Effector CD8-positive, alpha-beta T cell (primary cell): ENCODE results near the gene TRIP11.

Experiments used
- DNase-seq: peaks from one replicate; lab custom pipeline; 2025; lab: John Stamatoyannopoulos, UW

TRIP11 gene

DNA sequence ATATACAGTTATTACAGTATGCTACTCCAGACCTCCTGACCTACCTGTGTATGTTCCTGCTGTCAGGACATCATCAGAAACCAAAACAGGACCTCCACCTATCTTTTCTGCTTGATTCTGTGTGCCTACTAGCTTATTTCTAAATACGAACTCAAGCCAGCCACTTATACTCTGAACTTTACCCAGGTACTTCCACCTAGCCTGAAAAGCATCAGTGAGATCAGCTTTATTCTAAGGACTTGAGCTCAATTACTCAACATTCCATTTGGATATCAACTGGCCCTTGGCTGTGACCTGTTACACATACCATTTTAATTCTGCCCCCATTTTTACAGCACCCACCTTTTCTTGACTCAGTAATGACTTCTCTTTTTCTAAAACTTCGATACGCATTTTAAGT, 29.2 kb downstream of the TRIP11 start:
- no peak for DNase-seq

DNA sequence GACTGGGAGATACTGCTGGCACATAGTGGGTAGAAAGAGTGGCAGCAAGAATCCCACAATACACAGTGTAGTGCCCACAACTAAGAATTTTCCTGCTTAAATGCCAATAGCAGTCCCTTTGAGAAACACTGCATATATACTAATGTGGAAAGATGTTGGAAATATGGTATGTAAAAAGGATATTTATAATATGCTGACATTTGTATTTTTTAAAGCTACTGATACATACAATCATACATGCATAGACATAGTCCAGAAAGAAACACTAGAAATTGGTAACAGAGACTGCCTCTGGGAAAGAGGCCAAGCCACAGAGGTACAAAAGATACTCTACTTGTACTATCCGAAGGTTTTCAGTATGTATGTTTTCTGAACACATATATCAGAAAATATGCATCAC, 30.3 kb downstream of the TRIP11 start:
- no peak for DNase-seq

DNA sequence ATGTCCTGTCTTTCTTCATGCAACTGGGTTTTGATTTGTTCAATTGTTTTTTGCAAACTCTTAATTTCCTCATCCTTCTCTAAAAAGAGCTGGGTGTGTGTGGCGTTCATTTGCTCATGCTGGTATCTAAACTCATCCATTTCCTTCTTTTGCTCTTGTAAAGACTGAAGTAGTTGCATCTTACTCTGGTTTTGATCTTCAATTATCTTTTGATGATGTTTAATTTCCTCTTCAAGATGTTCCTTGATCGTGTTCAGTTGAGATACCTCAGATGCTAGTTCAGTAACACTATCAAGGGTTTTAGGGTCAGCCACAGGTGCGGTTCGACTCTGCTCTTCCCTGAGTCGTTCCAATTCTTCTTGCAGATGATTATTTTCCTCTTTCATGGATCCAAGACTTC, 34.8 kb downstream of the TRIP11 start:
- no peak for DNase-seq

DNA sequence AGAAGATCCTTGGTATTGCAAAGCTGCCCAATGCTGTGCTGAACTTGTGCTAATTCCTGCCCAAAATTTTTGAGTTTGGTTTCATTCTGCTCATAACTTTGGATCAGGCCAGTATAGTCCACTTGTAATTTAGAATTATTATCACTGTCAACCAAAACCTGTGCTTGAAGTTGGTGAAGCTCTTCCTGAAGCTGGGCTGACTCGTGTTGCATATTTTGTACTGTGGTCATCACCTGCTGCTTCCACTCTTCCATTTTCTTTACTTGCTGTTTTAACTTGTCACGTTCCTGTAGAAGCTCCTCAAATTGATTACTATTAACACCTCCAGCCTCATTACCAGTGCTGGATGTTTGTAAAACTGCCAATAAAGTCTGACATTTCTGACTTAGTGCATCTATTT, 35.8 kb downstream of the TRIP11 start:
- DNase-seq = no peak

DNA sequence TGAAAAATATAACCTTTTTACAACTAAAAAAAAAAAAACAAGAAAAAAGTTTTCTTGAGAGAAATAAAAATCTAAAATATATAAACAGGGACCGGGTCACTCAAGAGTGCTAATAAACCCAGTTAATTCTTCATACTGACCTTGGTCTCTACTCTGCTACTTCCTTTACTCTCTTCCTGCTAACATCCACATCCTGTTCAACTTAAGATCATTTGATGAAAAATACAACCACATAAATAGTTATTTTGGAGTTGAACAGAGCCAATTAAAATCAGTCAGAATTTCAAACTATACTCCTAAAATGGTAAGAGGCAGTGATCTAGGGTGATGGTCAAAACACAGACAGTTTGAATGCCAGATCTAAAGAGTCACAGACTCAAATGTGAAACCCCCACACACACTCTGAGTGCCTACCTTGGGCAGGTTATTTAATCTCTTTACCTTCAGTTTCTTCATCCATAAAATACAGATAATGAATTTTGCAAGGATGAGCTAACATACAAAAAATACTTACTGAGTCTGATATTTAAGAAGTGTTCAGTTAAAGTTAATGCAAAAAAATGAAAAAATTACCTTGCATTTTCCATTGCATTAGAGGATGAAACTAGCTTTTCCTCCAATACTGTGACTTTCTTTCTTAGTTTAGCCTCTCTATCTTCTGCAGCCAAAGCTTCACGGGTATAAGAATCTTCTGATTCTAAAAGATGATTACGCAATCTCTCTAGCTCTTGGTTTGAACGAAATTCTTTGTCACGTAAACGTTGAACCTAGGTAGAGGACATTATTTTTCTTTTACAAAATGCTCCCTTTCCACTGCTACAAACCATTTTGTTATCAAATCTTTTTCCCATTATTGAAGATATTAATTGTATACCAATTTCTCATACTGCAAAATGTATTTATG, 40.9 kb downstream of the TRIP11 start:
- DNase-seq = no peak

DNA sequence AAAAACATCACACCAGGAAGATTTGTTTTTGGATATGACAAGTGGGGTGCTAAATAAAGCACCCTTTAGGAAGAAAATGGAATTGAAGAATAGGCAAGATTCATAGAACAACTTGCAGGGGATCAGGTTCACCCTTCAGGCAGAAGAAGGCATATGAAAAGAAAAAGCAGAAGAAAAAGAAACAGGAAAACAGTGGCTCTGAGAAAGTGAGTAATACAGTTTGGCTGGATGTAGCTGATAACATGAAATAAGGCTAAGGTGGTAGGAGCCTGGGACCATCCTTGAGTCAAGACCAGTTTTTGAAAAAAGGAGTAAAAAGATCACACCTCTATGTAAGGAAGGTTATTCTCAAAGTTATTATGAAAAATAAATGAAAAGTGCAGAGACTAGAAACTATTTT, 42.4 kb downstream of the TRIP11 start:
- DNase-seq = no peak

DNA sequence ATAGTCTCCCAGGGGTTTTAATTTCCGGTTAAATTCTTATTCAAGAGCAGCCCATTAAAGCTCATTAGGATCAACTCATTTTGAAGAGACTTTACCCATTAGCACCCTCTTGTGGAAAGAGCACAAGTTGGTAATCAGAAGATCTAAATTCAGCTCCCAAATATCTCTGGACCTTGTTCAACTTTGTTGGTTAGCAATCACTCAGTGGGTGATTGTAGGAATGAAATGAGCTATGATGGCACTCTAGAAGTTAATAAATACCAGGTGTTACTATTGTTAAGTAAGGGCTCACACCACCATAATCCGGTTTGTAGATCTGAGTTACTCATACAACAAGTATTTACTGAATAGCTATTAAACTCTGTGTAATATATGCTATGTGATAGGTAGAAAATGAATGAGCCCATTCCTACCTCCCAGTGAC, 42.9 kb downstream of the TRIP11 start:
- no peak for DNase-seq

DNA sequence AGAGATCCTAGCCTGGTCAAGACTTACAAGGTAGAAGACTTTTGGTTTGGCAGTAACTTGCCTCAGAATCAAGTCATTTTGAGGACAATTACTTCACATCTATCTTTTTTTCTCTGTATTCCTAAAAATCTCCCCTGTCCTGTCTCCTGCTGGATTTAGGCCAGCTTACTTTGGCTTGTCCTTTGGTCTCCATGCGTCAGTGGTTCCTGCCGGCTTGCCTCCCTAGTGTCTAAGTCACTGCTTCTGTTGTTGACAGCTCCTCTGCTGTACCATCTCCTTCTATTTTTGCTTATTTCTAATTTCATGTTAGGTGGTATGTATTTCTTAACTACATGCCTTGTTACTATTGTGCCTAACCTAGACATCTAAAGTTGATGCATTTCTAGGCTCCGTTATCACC, 52.7 kb downstream of the TRIP11 start:
- no peak for DNase-seq

DNA sequence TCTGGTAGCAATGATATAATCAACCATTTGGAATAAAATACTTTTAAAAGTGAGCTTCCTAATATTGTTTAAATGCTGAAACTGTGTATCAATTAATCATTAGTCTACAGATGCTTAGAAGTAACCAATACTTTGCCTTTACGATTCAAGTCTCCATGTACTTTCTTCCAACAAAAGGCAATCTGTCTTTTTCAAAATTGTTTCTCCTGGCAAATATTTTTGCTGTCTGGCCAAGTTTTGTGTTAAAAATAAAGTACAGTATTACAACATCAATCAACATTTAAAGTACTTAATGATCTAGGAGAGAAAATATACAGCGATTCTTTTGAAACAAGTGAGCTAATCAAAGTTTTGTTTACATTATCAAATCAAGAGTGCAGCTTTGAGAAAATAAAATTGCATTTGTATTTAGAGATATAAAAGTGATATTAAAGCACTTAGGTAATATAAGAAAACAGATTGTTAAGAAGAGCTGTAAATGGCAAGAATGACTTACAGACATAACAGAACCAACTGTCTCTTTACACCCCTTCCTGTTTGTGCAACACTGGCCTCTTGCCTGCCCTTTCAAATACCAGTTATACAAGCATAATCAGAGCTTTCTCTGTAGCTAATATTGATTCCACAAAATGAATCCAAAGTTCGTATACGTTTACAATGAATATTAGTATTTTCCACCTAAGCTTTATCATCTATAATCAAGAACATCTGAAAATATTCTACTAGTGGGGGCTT, 54.2 kb downstream of the TRIP11 start:
- no peak for DNase-seq

DNA sequence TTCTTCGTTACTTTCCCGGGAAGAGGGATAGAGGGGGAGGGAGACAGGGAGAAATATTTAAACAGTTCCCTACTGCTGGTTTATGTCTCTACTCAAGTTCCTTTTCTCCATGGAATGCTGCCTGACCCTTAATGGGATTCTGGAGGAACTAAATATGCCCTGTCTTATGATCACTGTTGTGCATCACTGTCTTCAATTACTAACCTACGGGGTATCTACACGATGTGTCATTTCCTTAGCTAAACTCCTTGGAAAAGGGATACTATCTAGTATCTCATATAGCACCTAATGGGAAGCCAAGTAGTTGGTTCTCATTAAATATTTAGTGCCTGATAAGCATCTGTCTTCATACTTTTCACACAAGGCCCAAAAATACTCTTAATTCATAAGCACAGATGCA, 54.9 kb downstream of the TRIP11 start:
- no peak for DNase-seq

DNA sequence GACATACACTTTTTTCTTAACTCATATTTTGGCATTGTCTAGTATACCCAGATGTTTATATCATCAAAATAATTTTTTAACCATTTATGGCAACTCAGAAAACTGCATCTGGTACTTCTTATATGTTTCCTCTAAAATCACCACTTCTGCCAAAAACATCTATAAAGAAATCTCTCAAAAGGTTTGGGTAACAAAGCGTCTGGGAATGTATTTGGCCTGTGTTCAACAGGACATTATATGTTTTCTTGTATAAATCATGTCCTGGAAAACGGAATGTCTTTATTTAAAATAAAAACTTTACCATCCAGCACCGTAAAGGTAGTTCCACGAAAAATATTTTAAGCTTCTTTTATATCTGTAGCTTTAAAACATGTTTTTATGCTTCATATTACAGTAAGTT, 56.3 kb downstream of the TRIP11 start:
- DNase-seq = no peak

DNA sequence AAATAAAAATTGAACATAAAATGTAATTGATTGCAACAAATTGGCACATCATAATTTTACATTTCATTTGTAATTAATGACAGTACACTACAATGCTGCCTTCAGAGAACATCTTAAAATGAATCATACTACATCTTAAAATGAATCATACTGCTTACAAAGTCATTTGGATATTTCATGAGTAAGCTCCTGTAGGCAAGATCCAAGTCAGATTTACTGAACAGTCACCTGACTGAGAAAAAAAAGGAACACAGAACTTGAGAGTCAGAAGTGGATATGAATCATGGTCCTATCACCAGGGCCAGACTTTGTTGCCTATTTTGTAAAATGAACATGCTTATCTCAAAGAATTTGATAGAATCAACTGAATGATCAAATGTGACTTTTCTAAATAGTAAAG, 59.7 kb downstream of the TRIP11 start:
- DNase-seq = no peak

DNA sequence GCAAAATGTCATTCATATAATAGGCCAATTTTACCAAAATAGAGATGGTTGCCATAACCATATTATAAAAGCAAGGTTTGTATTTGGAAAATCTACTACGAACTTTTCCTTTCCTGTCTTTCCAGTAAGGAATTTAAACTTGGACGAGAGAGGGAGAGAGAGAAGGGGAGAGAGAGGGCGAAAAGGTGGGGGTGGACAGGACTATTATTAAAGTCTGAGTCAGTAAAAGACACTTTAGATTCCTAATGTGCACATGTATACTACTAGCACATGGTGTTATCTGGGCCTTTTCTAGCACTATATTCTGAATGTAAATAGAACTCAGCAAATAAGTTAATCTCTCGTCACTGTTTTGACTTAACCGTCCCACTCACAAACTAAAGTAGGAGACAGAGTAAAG, 62.0 kb downstream of the TRIP11 start:
- no peak for DNase-seq

DNA sequence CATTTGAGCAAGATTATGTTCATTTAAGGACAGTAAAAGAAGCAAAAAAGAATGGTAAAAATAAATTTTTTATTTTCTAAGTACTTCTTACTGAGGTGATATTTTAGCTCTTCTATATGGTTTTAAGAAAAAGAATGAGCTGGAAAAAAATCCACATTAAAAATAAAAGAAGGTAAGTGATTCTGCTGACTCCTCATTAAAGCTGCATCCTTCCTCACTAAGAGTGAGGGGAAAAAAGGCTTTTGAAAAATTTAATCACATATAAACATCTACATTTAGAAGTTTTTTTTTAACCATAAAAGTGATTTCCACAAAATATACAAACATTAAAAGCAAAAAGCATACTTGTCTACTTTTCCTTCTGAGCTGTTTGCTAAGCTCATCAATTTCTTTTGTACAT, 64.1 kb downstream of the TRIP11 start:
- DNase-seq = no peak

DNA sequence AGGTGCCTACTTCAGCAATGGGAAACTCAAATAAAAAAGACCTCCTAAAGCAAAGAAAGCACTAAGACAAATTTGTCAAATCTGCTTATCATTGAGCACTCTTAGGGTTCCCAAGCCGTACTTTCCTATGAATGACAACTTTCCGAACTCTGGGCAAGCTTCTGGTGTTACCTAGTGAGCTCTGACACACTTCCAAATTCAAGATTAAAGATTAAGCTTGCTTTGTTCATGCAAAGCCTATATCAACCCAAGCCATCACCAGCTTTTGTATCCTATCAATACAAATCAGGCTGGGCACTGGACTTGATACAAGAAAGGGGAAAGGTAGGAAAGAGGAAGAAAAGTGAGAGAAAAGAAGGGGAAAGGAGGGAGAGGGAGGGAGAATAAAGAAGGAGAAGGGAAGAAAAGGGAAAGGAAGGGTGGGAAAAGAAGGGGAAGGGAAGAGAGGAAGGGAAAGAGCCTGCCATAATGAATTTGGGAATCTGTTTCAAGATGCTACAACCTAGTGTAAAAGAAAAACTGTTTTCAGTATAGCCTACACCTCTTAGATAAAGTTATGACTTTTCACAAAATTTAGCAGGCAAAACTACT, 68.6 kb downstream of the TRIP11 start:
- no peak for DNase-seq

DNA sequence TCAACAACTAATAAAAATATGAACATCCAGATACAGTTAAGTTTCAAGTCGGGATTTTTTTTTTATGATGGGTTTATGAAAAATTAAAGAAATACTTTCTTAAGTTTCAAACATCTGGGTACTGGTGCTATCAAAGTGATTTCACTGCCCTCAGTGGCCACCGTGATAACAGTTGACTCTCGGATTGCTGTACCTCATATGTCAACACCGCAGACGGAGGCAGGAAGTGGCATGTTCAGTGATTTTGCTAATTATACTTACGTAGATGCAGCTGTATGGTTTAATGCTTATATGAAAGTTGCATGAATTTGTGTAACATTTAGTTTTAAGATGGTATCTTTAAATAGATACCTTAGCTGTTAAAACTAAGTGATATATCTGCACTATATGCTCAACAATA, 71.6 kb downstream of the TRIP11 start:
- no peak for DNase-seq

DNA sequence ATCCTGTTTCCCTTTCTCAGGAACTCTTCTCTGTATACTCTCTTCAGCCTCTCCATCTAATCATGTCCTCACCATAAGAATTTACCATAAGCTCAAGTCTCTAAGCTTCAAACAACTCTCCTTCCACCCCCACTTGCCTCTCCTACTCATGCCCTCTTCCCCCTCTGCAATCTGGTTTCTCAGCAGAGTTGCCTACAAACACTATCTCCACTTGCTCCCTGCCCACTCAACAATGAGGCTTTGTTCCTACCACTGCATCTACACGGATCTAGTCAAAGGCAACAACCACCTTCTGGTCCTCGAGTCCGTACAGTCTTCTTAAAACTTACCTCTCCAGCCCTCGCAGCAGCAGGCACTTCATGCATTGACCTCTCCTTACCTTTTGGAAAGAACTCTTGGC, 75.1 kb downstream of the TRIP11 start:
- no peak for DNase-seq

DNA sequence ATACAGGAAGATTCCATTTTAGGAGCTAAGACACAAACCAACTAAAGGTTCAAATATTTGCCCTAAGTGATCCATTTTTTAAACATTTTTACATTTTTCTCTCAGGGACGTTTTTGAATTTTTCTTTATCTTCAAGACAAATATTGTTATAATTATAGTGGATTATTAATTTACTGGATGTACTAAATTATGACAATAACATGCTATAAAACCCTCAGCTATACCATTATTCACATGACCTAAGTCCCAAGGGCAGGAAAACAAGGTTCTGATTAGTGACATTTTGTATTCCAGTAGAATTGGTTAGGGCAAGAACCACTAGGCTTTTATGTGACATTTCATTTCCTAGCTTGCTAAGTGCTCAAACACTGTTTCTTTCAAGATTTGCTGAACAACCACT, 75.8 kb downstream of the TRIP11 start:
- no peak for DNase-seq

DNA sequence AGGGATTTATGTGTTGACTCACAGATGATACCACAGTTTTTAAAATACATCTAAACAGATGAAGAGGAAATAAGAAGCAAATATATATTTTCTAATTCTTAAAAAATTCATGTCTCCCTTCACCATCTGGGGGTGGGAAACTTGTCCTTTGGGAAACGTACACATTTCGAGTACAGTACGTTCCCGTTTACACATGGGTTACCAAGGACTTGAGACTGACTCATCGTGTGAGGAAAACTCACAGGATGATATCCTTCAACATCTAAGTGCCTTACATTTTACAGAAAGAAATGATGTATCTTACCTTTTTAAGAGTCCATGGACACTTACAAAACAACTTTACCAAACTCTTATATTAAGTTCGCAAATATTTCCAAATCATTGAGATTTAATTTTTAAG, 76.4 kb downstream of the TRIP11 start:
- no peak for DNase-seq

DNA sequence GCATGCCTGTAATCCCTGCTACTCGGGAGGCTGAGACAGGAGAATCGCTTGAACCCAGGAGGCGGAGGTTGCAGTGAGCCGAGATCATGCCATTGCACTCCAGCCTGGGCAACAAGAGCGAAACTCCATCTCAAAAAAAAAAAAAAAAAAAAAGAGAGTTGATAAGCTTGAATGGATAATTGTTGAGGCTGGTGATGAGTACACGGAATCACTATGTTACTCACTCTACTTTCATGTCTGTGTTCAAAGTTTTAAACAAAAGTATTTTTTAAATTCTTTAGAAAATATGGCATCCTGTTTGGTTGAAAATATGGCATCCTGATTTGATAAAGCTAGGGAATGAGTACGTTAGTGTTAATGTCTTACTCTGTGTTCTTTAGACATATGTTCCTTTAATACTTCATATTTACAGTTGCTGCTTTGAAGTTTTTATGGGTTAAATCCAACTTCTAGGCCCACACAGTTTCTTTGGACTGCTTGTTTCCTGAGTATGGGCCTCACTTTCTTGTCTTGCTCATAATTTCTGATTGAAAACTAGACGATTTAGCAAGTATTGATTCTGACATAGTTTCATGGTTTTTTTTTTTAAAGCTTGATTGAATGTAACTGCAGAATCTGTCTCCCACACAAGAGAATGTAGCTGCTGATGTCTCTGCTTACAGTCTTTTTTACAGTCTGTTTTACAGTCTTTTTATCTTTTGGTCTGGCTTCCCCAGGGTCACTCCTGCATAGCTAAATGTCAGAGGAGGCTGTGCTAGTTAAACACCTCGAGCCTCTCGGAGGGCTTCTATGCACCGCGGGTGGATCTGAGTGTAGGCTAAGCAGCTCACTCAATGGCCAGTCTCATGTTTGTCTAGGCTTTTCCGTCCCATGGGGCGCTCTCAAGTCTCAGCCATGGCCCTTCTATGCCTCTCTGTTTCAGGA, 78.3 kb downstream of the TRIP11 start:
- no peak for DNase-seq

DNA sequence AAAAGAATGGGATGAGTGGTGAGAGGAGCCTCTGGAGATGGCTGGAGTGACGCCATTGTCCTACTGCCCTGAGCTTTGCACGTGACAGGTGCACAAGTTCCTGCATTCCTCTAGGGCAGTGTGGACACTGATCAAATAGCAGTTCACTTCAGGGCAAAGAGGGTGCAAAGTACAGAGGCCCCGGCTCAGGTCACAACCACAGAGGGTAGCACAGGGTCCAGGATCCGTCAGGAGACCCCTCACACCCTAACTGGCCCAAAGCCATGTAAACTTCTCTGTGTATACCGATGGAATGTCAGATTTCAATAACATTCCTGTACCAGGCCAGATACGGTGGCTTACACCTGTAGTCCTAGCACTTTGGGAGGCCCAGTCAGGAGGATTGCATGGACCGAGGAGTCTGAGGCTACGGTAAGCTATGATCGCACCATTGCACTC, 82.0 kb downstream of the TRIP11 start:
- DNase-seq = no peak

DNA sequence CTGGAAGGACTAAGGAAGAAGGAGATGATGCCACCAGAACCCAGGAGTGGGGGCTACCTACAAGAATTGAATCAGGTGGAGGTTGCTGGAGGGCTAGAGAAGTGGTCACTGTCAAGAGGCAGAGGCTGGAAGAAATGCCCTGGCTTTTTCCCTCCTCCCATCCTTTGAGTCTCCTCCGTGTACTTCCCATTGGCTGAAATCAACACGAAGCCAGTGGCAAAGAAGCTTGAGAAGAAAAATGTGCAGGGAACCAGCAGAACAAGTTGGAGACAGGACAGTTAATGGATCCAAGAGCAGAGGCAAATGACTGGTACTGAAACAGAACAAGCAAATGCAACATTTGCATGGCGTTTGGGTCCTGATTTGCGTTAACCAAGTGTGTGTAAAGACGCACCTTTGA, 83.2 kb downstream of the TRIP11 start:
- no peak for DNase-seq
